ENCODE data around the gene DIRAS1.

The DIRAS1 gene

GRCh38 chr19:2726904-2727639 is 5.9 kb upstream of the DIRAS1 start:
- DNase-seq (ENCODE audit: low read depth): no peak

GRCh38 chr19:2726160-2726855 is 5.1 kb upstream of the DIRAS1 start:
- DNase-seq (ENCODE audit: low read depth): no peak
- no peak for TF ChIP-seq CTCF (IDR thresholded peaks at IDR 0.05; ENCODE audit: low read depth, low read length, missing control alignments)
- no peak overlapping the region for H3K4me3 ChIP-seq (ENCODE audit: low read depth, low read length)

More at GRCh38 chr19:2726904-2727639, 5.9 kb upstream of the DIRAS1 start:
- no peak for TF ChIP-seq CTCF (IDR thresholded peaks at IDR 0.05; ENCODE audit: low read depth, low read length, missing control alignments)
- H3K4me3 ChIP-seq (ENCODE audit: low read depth, low read length): no peak overlapping the region

- no peak for TF ChIP-seq CTCF (IDR thresholded peaks at IDR 0.05; ENCODE audit: low read depth, low read length, missing control alignments)
- H3K4me3 ChIP-seq (ENCODE audit: low read depth, low read length): no peak overlapping the region
Measured at GRCh38 chr19:2724148-2724557, 3.0 kb upstream of the DIRAS1 start.

DNA sequence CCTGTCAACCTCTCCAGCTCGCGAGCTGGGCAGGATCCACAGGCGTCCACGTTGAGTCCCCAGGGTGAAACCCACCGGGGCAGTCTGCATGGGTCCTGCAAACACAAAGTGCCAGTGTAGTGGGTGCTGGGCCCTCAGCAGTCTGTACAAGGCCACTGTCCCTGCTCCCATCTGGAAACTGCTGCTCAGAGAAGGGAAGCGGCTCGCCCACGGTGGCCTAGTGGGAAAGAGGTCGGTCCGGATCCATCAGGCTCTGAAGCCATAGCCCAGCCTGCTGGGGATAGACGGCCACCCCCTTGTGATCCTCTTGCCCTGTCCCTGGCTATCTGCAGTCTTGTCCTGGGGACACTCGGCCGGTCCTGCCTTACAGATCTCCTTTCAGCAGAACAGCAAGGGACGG is 2.6 kb upstream of the DIRAS1 start:
- DNase-seq (ENCODE audit: low read depth): no peak
- H3K4me3 ChIP-seq (ENCODE audit: low read depth, low read length): no peak overlapping the region
- no peak for TF ChIP-seq CTCF (IDR thresholded peaks at IDR 0.05; ENCODE audit: low read depth, low read length, missing control alignments)

More at GRCh38 chr19:2724148-2724557, 3.0 kb upstream of the DIRAS1 start:
- no peak for DNase-seq (ENCODE audit: low read depth)

GRCh38 chr19:2723345-2723715 is 2.2 kb upstream of the DIRAS1 start:
- DNase-seq (ENCODE audit: low read depth): no peak
- no peak for TF ChIP-seq CTCF (IDR thresholded peaks at IDR 0.05; ENCODE audit: low read depth, low read length, missing control alignments)
- H3K4me3 ChIP-seq (ENCODE audit: low read depth, low read length): no peak overlapping the region

DNA sequence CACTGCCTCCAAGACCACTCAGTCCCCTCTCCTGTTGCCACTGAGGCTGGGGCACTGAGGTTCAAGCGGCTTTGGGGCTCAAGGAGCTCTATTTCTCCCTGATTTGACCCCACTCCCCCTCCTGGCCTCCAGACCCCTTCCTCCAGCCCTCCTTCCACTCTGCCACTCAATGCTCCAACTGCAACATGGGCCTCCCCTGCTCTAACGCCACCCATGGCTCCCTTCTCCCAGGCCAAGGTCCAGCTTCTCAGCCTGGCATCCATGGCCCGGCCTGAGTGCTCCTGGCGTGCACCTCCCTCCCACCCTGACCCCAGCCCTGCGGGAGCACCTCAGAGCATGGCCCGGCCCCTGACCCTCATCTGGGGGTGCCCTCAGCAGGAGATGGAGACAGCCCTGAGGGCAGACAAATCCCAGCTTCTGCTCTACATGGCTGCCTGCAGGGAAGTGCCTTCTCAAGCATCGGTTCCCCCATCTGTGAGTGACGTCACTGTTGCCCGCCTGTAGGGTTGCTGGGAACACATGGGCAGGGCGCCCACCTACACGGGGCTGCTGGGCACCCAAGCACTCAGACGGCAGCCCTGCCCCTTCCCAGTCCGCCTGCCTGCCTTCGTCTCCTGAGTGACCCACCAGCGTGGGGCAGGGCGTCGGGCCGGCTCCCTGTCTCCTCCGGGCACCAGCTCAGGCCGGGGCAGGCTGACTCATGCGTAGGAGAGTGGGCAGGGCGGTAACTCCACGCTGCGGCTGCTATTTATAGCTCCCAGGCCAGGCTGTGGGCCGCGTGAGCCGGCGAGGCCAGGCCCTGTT is 1.6 kb upstream of the DIRAS1 start:
- TF ChIP-seq CTCF (IDR thresholded peaks at IDR 0.05; ENCODE audit: low read depth, low read length, missing control alignments): no peak
- H3K4me3 ChIP-seq (ENCODE audit: low read depth, low read length): no peak overlapping the region
- DNase-seq (ENCODE audit: low read depth): no peak
